ENCODE results near the gene GATA5. TPM values are rescaled to one million over a fixed set of nuclear protein-coding genes. Genes with fewer than 3 reads are reported as not detected.

Gene GATA5
- total and polyA plus RNA-seq, 2 donors (not counting 3 experiments of a cell fraction or from before 2014, with no cell fraction given), result not detected

DNA sequence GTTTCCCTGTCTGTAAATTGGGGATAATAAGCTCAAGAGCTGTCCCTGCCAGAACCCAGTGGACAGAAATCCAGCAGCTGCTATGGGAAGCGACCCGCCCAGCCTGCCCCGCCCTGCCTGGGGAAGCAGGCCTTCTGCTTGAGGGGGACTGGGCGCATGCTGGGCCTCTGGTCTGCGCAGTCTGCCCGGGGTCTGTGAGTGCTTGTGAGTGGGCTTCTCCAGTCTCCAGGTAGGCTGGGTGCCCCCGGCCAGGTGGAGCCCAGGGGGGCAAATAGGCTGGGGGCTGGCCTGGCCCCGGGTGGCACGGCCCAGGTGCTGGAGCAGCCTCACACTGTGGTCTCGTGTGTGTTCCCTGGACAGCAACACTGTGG, 47.8 kb downstream of the GATA5 start:
- intact Hi-C loops (cut with micrococcal nuclease), result no loop called here
- POLR2A ChIA-PET, result no interaction called here
- FAIRE-seq, result no peak

DNA sequence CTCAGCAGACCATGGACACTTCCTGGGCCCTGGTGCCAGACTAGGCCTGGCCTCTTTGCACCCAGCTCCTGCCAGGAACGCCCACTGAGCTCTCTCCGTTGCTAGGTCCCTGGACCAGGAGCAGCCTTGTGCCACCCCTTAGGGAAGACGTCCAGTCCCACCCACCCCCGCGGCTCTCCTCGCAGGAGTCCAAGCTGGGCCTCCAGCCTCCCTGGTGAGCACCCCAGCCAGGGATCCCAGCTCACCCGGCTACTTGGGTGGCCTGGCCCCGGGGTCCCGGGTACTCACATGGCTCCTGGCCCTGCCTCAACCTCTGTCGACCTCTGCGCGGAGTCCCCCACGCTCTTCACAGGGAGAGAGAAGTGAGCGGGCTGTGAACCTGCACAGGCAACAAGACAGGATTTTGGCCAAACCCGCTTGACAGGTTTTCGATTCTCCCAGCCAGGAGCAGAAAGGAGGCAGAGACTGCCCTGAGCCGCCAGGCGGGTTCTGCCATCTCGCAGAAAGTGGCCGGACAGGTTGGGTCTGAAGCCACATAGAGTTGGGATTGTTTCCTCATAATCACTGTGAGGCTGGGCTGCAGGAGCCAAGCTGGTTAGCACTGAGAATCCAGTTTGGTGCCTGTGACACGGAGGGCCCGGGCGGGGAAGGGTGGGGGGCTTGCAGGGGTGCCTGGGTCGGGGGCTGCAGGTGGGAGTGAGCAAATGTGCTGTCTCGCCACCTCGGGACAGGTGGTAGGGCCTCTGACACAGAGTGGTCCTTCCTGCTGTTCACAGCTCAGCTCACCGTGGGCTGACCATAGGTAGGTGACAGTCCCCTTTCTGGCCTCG, 48.4 kb downstream of the GATA5 start, which contains the start of gene RBBP8NL:
Gene RBBP8NL (minus strand): TSS at position 368 of the 830 bp plus-strand sequence. CDS start 7,892 bp downstream, outside the sequence.
- H3K9ac ChIP-seq (replicated peaks; ENCODE audit: extremely low read depth, insufficient read depth, low read length), result no peak within 1 kb of the TSS
- no peak within 1 kb of the TSS for H2AFZ ChIP-seq (ENCODE audit: low read depth, low read length)
- peaks cover 0 to under 1% of the 10 kb centered on the region in 2 experiments for H3K27me3 ChIP-seq (ENCODE audit: control insufficient read depth in 2 of 2, insufficient read depth in 2 of 2, low read length in 2 of 2)
- TF ChIP-seq MYC (IDR thresholded peaks at IDR 0.05; ENCODE audit: low read depth, low read length) (no peak), EZH2 (IDR thresholded peaks at IDR 0.05; ENCODE audit: borderline replicate concordance, low read depth, low read length, severe bottlenecking) (no peak), POLR2A (IDR thresholded peaks at IDR 0.05; ENCODE audit: low read depth, low read length) (no peak), FOS (IDR thresholded peaks at IDR 0.05; ENCODE audit: borderline replicate concordance, insufficient read depth, low read length) (no peak), JUN (IDR thresholded peaks at IDR 0.05; ENCODE audit: borderline replicate concordance, insufficient read depth, insufficient read length, low read depth) (no peak), GATA2 (IDR thresholded peaks at IDR 0.05; ENCODE audit: insufficient read depth, insufficient read length, low read depth, low read length) (no peak)
- TF ChIP-seq, protein P1, sequence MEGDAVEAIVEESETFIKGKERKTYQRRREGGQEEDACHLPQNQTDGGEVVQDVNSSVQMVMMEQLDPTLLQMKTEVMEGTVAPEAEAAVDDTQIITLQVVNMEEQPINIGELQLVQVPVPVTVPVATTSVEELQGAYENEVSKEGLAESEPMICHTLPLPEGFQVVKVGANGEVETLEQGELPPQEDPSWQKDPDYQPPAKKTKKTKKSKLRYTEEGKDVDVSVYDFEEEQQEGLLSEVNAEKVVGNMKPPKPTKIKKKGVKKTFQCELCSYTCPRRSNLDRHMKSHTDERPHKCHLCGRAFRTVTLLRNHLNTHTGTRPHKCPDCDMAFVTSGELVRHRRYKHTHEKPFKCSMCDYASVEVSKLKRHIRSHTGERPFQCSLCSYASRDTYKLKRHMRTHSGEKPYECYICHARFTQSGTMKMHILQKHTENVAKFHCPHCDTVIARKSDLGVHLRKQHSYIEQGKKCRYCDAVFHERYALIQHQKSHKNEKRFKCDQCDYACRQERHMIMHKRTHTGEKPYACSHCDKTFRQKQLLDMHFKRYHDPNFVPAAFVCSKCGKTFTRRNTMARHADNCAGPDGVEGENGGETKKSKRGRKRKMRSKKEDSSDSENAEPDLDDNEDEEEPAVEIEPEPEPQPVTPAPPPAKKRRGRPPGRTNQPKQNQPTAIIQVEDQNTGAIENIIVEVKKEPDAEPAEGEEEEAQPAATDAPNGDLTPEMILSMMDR (IDR thresholded peaks at IDR 0.05; ENCODE audit: extremely low read depth in 1 of 2, insufficient read depth in 1 of 2, low read depth in 1 of 2, low read length in 2 of 2), result no peak
- TF ChIP-seq, protein P2, sequence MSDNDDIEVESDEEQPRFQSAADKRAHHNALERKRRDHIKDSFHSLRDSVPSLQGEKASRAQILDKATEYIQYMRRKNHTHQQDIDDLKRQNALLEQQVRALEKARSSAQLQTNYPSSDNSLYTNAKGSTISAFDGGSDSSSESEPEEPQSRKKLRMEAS (IDR thresholded peaks at IDR 0.05; ENCODE audit: insufficient read depth, insufficient read length), result no peak
- FAIRE-seq, result no peak
- no peak within 1 kb of the TSS for H3K27ac ChIP-seq (ENCODE audit: insufficient read depth, low read depth, low read length)
- no peak for DNase-seq (ENCODE audit: low read depth, low spot score)
- H3K4me3 ChIP-seq (replicated peaks in 1 of 3; ENCODE audit: insufficient read depth in 1 of 3, low read depth in 1 of 3, low read length in 3 of 3), result no peak within 1 kb of the TSS
- no peaks in the 10 kb centered on the region for H3K9me3 ChIP-seq (replicated peaks; ENCODE audit: control insufficient read depth, insufficient read depth, low read length)
- no peaks in the 10 kb centered on the region for H4K20me1 ChIP-seq (replicated peaks; ENCODE audit: control insufficient read depth, extremely low read depth, insufficient read depth, low read length)
- no peaks in the 10 kb centered on the region for H3K4me1 ChIP-seq (ENCODE audit: control insufficient read depth, extremely low read depth, insufficient read depth, low read length)
- CTCF ChIA-PET, result interaction anchor here (1.0 to 1.6 kb wide), 2 partner anchors 17 to 73 kb away, joined by 3 to 6 read pairs; no protein-coding TSS in a partner anchor
- intact Hi-C loops (cut with micrococcal nuclease), result no loop called here
- POLR2A ChIA-PET, result no interaction called here
- H3K79me2 ChIP-seq (ENCODE audit: control insufficient read depth, insufficient read depth, low read length), result no peaks in the 10 kb centered on the region
- no TSS peak for BruUV-seq (replicated peaks)
- no peak within 1 kb of the TSS for H3K4me2 ChIP-seq (ENCODE audit: insufficient read depth, low read length)
- no peaks in the 10 kb centered on the region for H3K36me3 ChIP-seq (ENCODE audit: control insufficient read depth in 2 of 2, extremely low read depth in 1 of 2, insufficient read depth in 2 of 2, low read length in 2 of 2)
- dilution Hi-C loops (cut with MboI; ENCODE audit: extremely low pct_ligation_motif_present, low sequenced_read_pairs), result no loop called here
- H3K9me1 ChIP-seq (replicated peaks; ENCODE audit: control insufficient read depth, extremely low read depth, insufficient read depth, low read length), result no peaks in the 10 kb centered on the region

More for the DNA sequence above, 47.8 kb downstream of the GATA5 start:
- no peaks in the 10 kb centered on the region for H3K79me2 ChIP-seq (ENCODE audit: control insufficient read depth, insufficient read depth, low read length)
- no peaks in the 10 kb centered on the region for H3K4me1 ChIP-seq (ENCODE audit: control insufficient read depth, extremely low read depth, insufficient read depth, low read length)
- no peaks in the 10 kb centered on the region for H3K36me3 ChIP-seq (ENCODE audit: control insufficient read depth in 2 of 2, extremely low read depth in 1 of 2, insufficient read depth in 2 of 2, low read length in 2 of 2)
- no peaks in the 10 kb centered on the region for H3K9me3 ChIP-seq (replicated peaks; ENCODE audit: control insufficient read depth, insufficient read depth, low read length)
- H3K27me3 ChIP-seq (ENCODE audit: control insufficient read depth in 2 of 2, insufficient read depth in 2 of 2, low read length in 2 of 2), result peaks cover under 1 to 4% of the 10 kb centered on the region in 2 experiments
- no peak overlapping the region for H3K9ac ChIP-seq (replicated peaks; ENCODE audit: extremely low read depth, insufficient read depth, low read length)
- no peak overlapping the region for H3K4me2 ChIP-seq (ENCODE audit: insufficient read depth, low read length)
- dilution Hi-C loops (cut with MboI; ENCODE audit: extremely low pct_ligation_motif_present, low sequenced_read_pairs), result no loop called here
- no peak overlapping the region for H2AFZ ChIP-seq (ENCODE audit: low read depth, low read length)
- H3K4me3 ChIP-seq (replicated peaks in 1 of 3; ENCODE audit: insufficient read depth in 1 of 3, low read depth in 1 of 3, low read length in 3 of 3), result no peak overlapping the region
- H3K9me1 ChIP-seq (replicated peaks; ENCODE audit: control insufficient read depth, extremely low read depth, insufficient read depth, low read length), result no peaks in the 10 kb centered on the region
- BruUV-seq (replicated peaks), result no TSS peak
- TF ChIP-seq EZH2 (IDR thresholded peaks at IDR 0.05; ENCODE audit: borderline replicate concordance, low read depth, low read length, severe bottlenecking) (no peak), POLR2AphosphoS5 (IDR thresholded peaks at IDR 0.05; ENCODE audit: insufficient read depth, low read depth, low read length) (no peak)
- no peaks in the 10 kb centered on the region for H4K20me1 ChIP-seq (replicated peaks; ENCODE audit: control insufficient read depth, extremely low read depth, insufficient read depth, low read length)
- CTCF ChIA-PET, result interaction anchor here (1.0 to 1.6 kb wide), 2 partner anchors 18 to 72 kb away, joined by 3 to 6 read pairs; no protein-coding TSS in a partner anchor
- no peak overlapping the region for H3K27ac ChIP-seq (ENCODE audit: insufficient read depth, low read depth, low read length)
- DNase-seq (ENCODE audit: low read depth, low spot score), result no peak

Measured in endothelial cell of umbilical vein (primary cell).